Endothelial cell of umbilical vein (primary cell): ENCODE results near the gene AADACL4. TPM values are rescaled to one million over a fixed set of nuclear protein-coding genes. Genes with fewer than 3 reads are reported as not detected.

Experiments
- BruUV-seq: library from RNA; stranded (reverse); fragments of 400-500 nt; replicated peaks from 2 replicates; lab custom pipeline; 2021; lab: Mats Ljungman, UMichigan
- CTCF ChIA-PET: fragments of 300-600, 350-600 bp; sonication (Branson Sonifier 250); formaldehyde crosslinking; loops from one replicate; lab custom pipeline; 2021; ENCODE audit warnings: antibody characterized with exemption, inconsistent platforms; lab: Charles Lee
- POLR2A ChIA-PET: fragments of 300-600, 350-600 bp; sonication (Branson Sonifier 250); formaldehyde crosslinking; loops from one replicate; lab custom pipeline; 2021; ENCODE audit warnings: antibody characterized with exemption, inconsistent platforms; lab: Charles Lee
- DNase-seq: peaks from one replicate; pipeline ENCODE4 v3.0.0-alpha.2; 2011; ENCODE audit warnings: low read depth, low spot score
- FAIRE-seq: peaks from 2 replicates; lab custom pipeline; 2011; peaks lifted over from hg19 to GRCh38; lab: Jason Lieb, UNC
- H2AFZ ChIP-seq: 2 replicates; pipeline ENCODE4 v1.6.0; 2012; ENCODE audit warnings: low read depth, low read length, control low read depth, inconsistent platforms
- H3K27ac ChIP-seq: 2 replicates; pipeline ENCODE4 v1.5.1; 2011; ENCODE audit warnings: low read depth, mild to moderate bottlenecking, control low read depth, low read length, moderate library complexity; ENCODE audit not compliant: insufficient read depth
- H3K27me3 ChIP-seq, 2 experiments: 2 replicates each; pipeline versions ENCODE4 v1.6.0 to v1.6.1; 2011; ENCODE audit warnings: low read length in 2 of 2, mixed read lengths in 1 of 2; ENCODE audit not compliant: control insufficient read depth in 2 of 2, insufficient read depth in 2 of 2
- H3K36me3 ChIP-seq, 2 experiments: 2 replicates in 1 of 2; 3 replicates in 1 of 2; pipeline ENCODE4 v1.5.1; 2011; ENCODE audit warnings: low read length in 2 of 2, mild to moderate bottlenecking in 1 of 2, moderate library complexity in 1 of 2; ENCODE audit not compliant: control insufficient read depth in 2 of 2, insufficient read depth in 2 of 2; ENCODE audit errors: extremely low read depth in 1 of 2
- H3K4me1 ChIP-seq: 3 replicates; pipeline ENCODE4 v1.5.1; 2011; ENCODE audit warnings: mild to moderate bottlenecking, low read length; ENCODE audit not compliant: control insufficient read depth, insufficient read depth; ENCODE audit errors: extremely low read depth
- H3K4me2 ChIP-seq: 2 replicates; pipeline ENCODE4 v1.6.1; 2011; ENCODE audit warnings: low read length, control low read depth, mixed read lengths; ENCODE audit not compliant: insufficient read depth
- H3K4me3 ChIP-seq, 3 experiments: fragments of 200-600 bp in 1 of 3; sonication (generic), shearing (Covaris generic) in 1 of 3; replicated peaks in 1 of 3; 2 replicates each; pipeline ENCODE4 v1.5.1; 2011 to 2016; ENCODE audit warnings: control low read depth in 3 of 3, low read length in 3 of 3, mild to moderate bottlenecking in 2 of 3, inconsistent platforms in 1 of 3, low read depth in 1 of 3, moderate library complexity in 1 of 3; ENCODE audit not compliant: insufficient read depth in 1 of 3
- H3K79me2 ChIP-seq: 2 replicates; pipeline ENCODE4 v1.6.0; 2012; ENCODE audit warnings: low read length, inconsistent platforms; ENCODE audit not compliant: control insufficient read depth, insufficient read depth
- H3K9ac ChIP-seq: replicated peaks from 2 replicates; pipeline ENCODE3; 2011; ENCODE audit warnings: low read length, control low read depth; ENCODE audit not compliant: insufficient read depth; ENCODE audit errors: extremely low read depth
- H3K9me1 ChIP-seq: replicated peaks from 3 replicates; pipeline ENCODE4 v1.6.0; 2011; ENCODE audit warnings: mild to moderate bottlenecking, low read length; ENCODE audit not compliant: control insufficient read depth, insufficient read depth; ENCODE audit errors: extremely low read depth
- H3K9me3 ChIP-seq: replicated peaks from 2 replicates; pipeline ENCODE4 v1.5.1; 2012; ENCODE audit warnings: low read length, inconsistent platforms; ENCODE audit not compliant: control insufficient read depth, insufficient read depth
- H4K20me1 ChIP-seq: replicated peaks from 2 replicates; pipeline ENCODE3; 2011; ENCODE audit warnings: mild to moderate bottlenecking, low read length; ENCODE audit not compliant: control insufficient read depth, insufficient read depth; ENCODE audit errors: extremely low read depth
- EZH2 ChIP-seq: IDR thresholded peaks from 2 replicates; pipeline ENCODE4 v1.6.1; 2012; ENCODE audit warnings: borderline replicate concordance, low read depth, mild to moderate bottlenecking, moderate library complexity, low read length, inconsistent platforms; ENCODE audit not compliant: severe bottlenecking
- FOS ChIP-seq: IDR thresholded peaks from 2 replicates; pipeline ENCODE4 v1.6.1; 2011; ENCODE audit warnings: mild to moderate bottlenecking, low read length, moderate library complexity, borderline replicate concordance; ENCODE audit not compliant: insufficient read depth
- GATA2 ChIP-seq: IDR thresholded peaks from 2 replicates; pipeline ENCODE4 v1.7.0; 2011; ENCODE audit warnings: low read depth, mild to moderate bottlenecking, moderate library complexity, mixed read lengths, low read length; ENCODE audit not compliant: insufficient read length, insufficient read depth
- JUN ChIP-seq: IDR thresholded peaks from 2 replicates; pipeline ENCODE4 v1.6.1; 2011; ENCODE audit warnings: borderline replicate concordance, low read depth; ENCODE audit not compliant: insufficient read length, insufficient read depth
- MAX ChIP-seq: IDR thresholded peaks from 2 replicates; pipeline ENCODE4 v1.6.1; 2011; ENCODE audit not compliant: insufficient read depth, insufficient read length
- MYC ChIP-seq: IDR thresholded peaks from one replicate; pipeline ENCODE4 v1.6.1; 2011; ENCODE audit warnings: mild to moderate bottlenecking, low read depth, low read length
- POLR2A ChIP-seq: IDR thresholded peaks from 2 replicates; pipeline ENCODE4 v1.6.1; 2012; ENCODE audit warnings: low read depth, mild to moderate bottlenecking, control low read depth, low read length
- POLR2AphosphoS5 ChIP-seq: IDR thresholded peaks from 2 replicates; pipeline ENCODE4 v1.6.1; 2012; ENCODE audit warnings: low read depth, mild to moderate bottlenecking, control low read depth, low read length, moderate library complexity; ENCODE audit not compliant: insufficient read depth
- dilution Hi-C: fragments of 300-500 bp; cut with MboI; formaldehyde crosslinking; loops from one replicate; pipeline ENCODE4 v1.15.0; 2019; ENCODE audit warnings: low sequenced_read_pairs; ENCODE audit not compliant: extremely low pct_ligation_motif_present
- intact Hi-C: fragments of 100-400 bp; cut with micrococcal nuclease; formaldehyde crosslinking; loops from one replicate; pipeline ENCODE4 v1.10.0; 2022
- polyA plus RNA-seq, 4 experiments: library from polyadenylated mRNA; depleted of rRNA in 3 of 4; stranded (reverse) in 3 of 4; unstranded in 1 of 4; fragments of >200 nt; gene quantifications; 2 replicates each; pipeline versions ENCODE4 v1.2.1 to v1.2.3, GENCODE V29; 2011 to 2012; ENCODE audit warnings: missing spikeins in 1 of 4
- total RNA-seq: library from RNA; stranded (reverse); gene quantifications from 2 replicates; pipeline ENCODE4 v1.2.3, GENCODE V29; 2021
- TF ChIP-seq, protein P1 (sequence below), 2 donors: IDR thresholded peaks; 1 replicate in 1 of 2; 2 replicates in 1 of 2; pipeline ENCODE4 v1.5.1; 2011; ENCODE audit warnings: low read length in 2 of 2, mild to moderate bottlenecking in 2 of 2, moderate library complexity in 2 of 2, control low read depth in 1 of 2, inconsistent platforms in 1 of 2, low read depth in 1 of 2; ENCODE audit not compliant: insufficient read depth in 1 of 2; ENCODE audit errors: extremely low read depth in 1 of 2

Gene AADACL4
- total and polyA plus RNA-seq, 2 donors (not counting 3 experiments of a cell fraction or from before 2014, with no cell fraction given), result not detected

DNA sequence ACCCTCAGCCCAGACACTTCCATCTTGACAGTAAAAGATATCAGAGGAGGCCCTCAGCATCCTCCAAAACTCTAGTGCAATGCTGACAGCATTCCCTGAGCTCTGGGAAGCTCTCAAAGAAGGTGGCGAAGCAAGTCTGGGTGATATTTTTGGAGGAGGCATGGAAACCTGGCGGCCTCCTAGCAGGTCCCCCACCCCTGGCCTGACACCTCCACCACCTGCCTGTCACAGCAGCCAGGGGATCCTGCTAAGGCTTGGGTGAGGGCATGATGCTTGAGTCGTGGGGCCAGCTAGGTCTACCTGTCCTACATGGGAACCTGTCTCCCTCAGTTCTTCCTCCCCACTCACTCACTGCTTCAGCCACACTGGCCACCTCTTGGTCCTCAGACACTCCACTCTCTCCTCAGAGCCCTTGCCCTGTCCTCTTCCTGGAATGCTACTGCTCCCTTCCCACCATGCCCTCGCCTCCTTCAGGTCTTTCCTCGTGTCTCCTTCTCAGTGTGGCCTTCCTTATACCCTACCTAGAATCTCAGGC lies 34.3 kb upstream of the AADACL4 start:
- Histone ChIP-seq H3K27me3 (no peaks in the 10 kb centered on the region), H3K9me3 (no peaks in the 10 kb centered on the region), H3K9ac (no peak overlapping the region), H3K4me2 (no peak overlapping the region), H3K4me1 (peaks cover 5% of the 10 kb centered on the region), H3K9me1 (no peaks in the 10 kb centered on the region), H3K4me3 (no peak overlapping the region), H3K79me2 (no peaks in the 10 kb centered on the region), H4K20me1 (no peaks in the 10 kb centered on the region), H2AFZ (no peak overlapping the region), H3K27ac (no peak overlapping the region), H3K36me3 (peaks cover 5 to 7% of the 10 kb centered on the region in 2 experiments)
- dilution Hi-C loops, result no loop called here
- intact Hi-C loops, result no loop called here
- no peak for TF ChIP-seq POLR2A
- no peak for TF ChIP-seq EZH2
- no peak for TF ChIP-seq FOS
- TF ChIP-seq, protein P1, sequence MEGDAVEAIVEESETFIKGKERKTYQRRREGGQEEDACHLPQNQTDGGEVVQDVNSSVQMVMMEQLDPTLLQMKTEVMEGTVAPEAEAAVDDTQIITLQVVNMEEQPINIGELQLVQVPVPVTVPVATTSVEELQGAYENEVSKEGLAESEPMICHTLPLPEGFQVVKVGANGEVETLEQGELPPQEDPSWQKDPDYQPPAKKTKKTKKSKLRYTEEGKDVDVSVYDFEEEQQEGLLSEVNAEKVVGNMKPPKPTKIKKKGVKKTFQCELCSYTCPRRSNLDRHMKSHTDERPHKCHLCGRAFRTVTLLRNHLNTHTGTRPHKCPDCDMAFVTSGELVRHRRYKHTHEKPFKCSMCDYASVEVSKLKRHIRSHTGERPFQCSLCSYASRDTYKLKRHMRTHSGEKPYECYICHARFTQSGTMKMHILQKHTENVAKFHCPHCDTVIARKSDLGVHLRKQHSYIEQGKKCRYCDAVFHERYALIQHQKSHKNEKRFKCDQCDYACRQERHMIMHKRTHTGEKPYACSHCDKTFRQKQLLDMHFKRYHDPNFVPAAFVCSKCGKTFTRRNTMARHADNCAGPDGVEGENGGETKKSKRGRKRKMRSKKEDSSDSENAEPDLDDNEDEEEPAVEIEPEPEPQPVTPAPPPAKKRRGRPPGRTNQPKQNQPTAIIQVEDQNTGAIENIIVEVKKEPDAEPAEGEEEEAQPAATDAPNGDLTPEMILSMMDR (IDR thresholded peaks at IDR 0.05; ENCODE audit: extremely low read depth in 1 of 2, insufficient read depth in 1 of 2, low read depth in 1 of 2, low read length in 2 of 2), result no peak
- no peak for TF ChIP-seq MAX
- TF ChIP-seq GATA2, result no peak
- TF ChIP-seq JUN, result no peak
- no peak for TF ChIP-seq MYC
- TF ChIP-seq POLR2AphosphoS5, result no peak
- DNase-seq (no peak), FAIRE-seq (no peak)
- BruUV-seq, result no TSS peak
- CTCF ChIA-PET, result no interaction called here
- POLR2A ChIA-PET, result no interaction called here
